Trophoblast cell (in vitro differentiated cells and primary cell): ENCODE data around the gene TUBB6.

Source experiments
- DNase-seq, 2 donors: peaks; one replicate each; pipeline ENCODE4 v3.0.0-alpha.2; 2016
- H2AFZ ChIP-seq: 2 replicates; pipeline ENCODE4 v1.6.1; 2013; ENCODE audit warnings: low read length, moderate library complexity, mild to moderate bottlenecking; ENCODE audit not compliant: insufficient read depth, poor library complexity
- H2AK5ac ChIP-seq: 2 replicates; pipeline ENCODE4 v1.6.1; 2013; ENCODE audit warnings: mild to moderate bottlenecking, low read length
- H2BK120ac ChIP-seq: 2 replicates; pipeline ENCODE4 v1.6.1; 2013; ENCODE audit warnings: low read length, mild to moderate bottlenecking, moderate library complexity; ENCODE audit not compliant: insufficient read depth, poor library complexity
- H2BK12ac ChIP-seq: 2 replicates; pipeline ENCODE4 v1.6.1; 2013; ENCODE audit warnings: mild to moderate bottlenecking, low read length, moderate library complexity
- H2BK5ac ChIP-seq: 2 replicates; pipeline ENCODE4 v1.6.1; 2013; ENCODE audit warnings: low read length, low read depth, moderate library complexity, mild to moderate bottlenecking; ENCODE audit not compliant: poor library complexity
- H3K14ac ChIP-seq: 2 replicates; pipeline ENCODE4 v1.6.1; 2013; ENCODE audit warnings: mild to moderate bottlenecking, low read length
- H3K18ac ChIP-seq: 2 replicates; pipeline ENCODE4 v1.6.1; 2013; ENCODE audit warnings: mild to moderate bottlenecking, low read length
- H3K23ac ChIP-seq: 2 replicates; pipeline ENCODE4 v1.6.1; 2013; ENCODE audit warnings: low read length
- H3K27ac ChIP-seq: 2 replicates; pipeline ENCODE4 v1.5.1; 2013; ENCODE audit warnings: low read depth, mild to moderate bottlenecking, inconsistent platforms, low read length, moderate library complexity
- H3K27me3 ChIP-seq: 2 replicates; pipeline ENCODE4 v1.6.1; 2013; ENCODE audit warnings: inconsistent platforms, mild to moderate bottlenecking, low read length, moderate library complexity; ENCODE audit not compliant: insufficient read depth
- H3K36me3 ChIP-seq, 2 experiments: 1 replicate in 1 of 2; 2 replicates in 1 of 2; pipeline ENCODE4 v1.6.1; 2013; ENCODE audit warnings: low read length in 2 of 2, mild to moderate bottlenecking in 2 of 2, moderate library complexity in 1 of 2; ENCODE audit not compliant: insufficient read depth in 2 of 2, control insufficient read depth in 1 of 2
- H3K4ac ChIP-seq: 2 replicates; pipeline ENCODE4 v1.6.1; 2013; ENCODE audit warnings: low read depth, mild to moderate bottlenecking, low read length, moderate library complexity
- H3K4me1 ChIP-seq, 2 experiments: 1 replicate in 1 of 2; 2 replicates in 1 of 2; pipeline ENCODE4 v1.6.1; 2013; ENCODE audit warnings: low read length in 2 of 2, mild to moderate bottlenecking in 2 of 2, moderate library complexity in 1 of 2; ENCODE audit not compliant: insufficient read depth in 2 of 2, control insufficient read depth in 1 of 2
- H3K4me2 ChIP-seq: 2 replicates; pipeline ENCODE4 v1.6.1; 2013; ENCODE audit warnings: inconsistent platforms, mild to moderate bottlenecking, low read length, moderate library complexity
- H3K4me3 ChIP-seq: 2 replicates; pipeline ENCODE4 v1.5.1; 2013; ENCODE audit warnings: mild to moderate bottlenecking, low read depth, low read length, inconsistent platforms
- H3K79me1 ChIP-seq: one replicate; pipeline ENCODE4 v1.6.1; 2013; ENCODE audit warnings: low read length
- H3K79me2 ChIP-seq: 2 replicates; pipeline ENCODE4 v1.6.1; 2013; ENCODE audit warnings: low read length, mild to moderate bottlenecking; ENCODE audit not compliant: control insufficient read depth, insufficient read depth, poor library complexity
- H3K9ac ChIP-seq: 2 replicates; pipeline ENCODE4 v1.6.1; 2013; ENCODE audit warnings: mild to moderate bottlenecking, low read length
- H3K9me3 ChIP-seq: 2 replicates; pipeline ENCODE4 v1.6.1; 2013; ENCODE audit warnings: low read depth, mild to moderate bottlenecking, control low read depth, inconsistent platforms, low read length; ENCODE audit not compliant: insufficient read depth
- H4K12ac ChIP-seq: 2 replicates; pipeline ENCODE4 v1.6.1; 2013; ENCODE audit warnings: low read depth, mild to moderate bottlenecking, low read length, moderate library complexity
- H4K8ac ChIP-seq: 2 replicates; pipeline ENCODE4 v1.6.1; 2013; ENCODE audit warnings: low read depth, mild to moderate bottlenecking, low read length, moderate library complexity
- H4K91ac ChIP-seq: one replicate; pipeline ENCODE4 v1.6.1; 2013; ENCODE audit warnings: low read depth, mild to moderate bottlenecking, low read length, moderate library complexity
- WGBS: extraction: QIAGEN DNeasy Blood & Tissue Kit; methylation state at CpG from one replicate; pipeline ENCODE4 v1.1.7; 2013; ENCODE audit warnings: missing lambda C conversion rate; ENCODE audit not compliant: insufficient read length, insufficient coverage; ENCODE audit errors: extremely low coverage; 5-methylcytosine and 5-hydroxymethylcytosine counted together

The TUBB6 gene

GRCh38 chr18:12361770-12362378 lies 53.8 kb downstream of the TUBB6 start:
- H2BK120ac ChIP-seq, result no peak overlapping the region
- WGBS, result no CpG with 5 or more reads among the region's 3 CpGs

DNA sequence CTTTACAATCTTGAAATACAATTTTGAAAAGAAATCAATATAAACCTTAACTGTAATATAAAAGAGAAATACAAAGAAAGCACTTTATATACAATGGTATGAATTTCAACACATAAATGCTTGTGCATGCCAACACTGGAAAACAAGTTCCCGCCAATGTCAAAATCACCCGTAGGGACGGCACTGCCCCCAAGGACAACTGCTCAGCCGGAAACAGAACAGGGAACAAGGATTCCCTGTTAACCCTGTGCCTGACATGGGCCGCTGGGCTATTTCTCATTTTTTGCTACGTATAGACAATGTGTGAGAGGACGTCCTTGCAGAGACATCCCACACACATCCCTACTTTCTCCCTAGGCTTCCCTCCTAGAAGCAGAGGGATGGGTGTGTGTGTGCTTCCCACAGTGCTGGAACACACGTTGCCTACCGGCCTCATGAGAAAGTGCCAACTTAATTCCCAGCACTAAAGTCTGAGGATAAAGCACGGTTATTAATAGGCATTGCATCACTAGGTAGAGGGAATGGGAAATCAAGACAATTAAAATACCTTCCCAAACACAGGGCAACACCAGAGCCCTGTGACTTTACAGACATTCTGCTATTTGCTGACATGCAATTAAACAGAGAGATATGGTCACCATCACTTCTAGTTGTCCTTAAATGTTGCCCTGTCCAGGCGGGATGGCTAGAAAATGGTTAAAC lies 54.6 kb downstream of the TUBB6 start:
- Histone ChIP-seq H3K18ac (no peak overlapping the region), H3K4me2 (no peak overlapping the region), H3K27ac (no peak overlapping the region), H3K14ac (no peak overlapping the region), H2AK5ac (no peak overlapping the region), H2BK120ac (no peak overlapping the region), H3K23ac (no peak overlapping the region), H4K91ac (no peak overlapping the region), H3K9me3 (peaks cover 4% of the 10 kb centered on the region), H4K8ac (no peak overlapping the region), H3K9ac (no peak overlapping the region), H3K4me3 (no peak overlapping the region), H3K79me2 (no peaks in the 10 kb centered on the region), H2BK12ac (no peak overlapping the region), H3K4ac (no peak overlapping the region), H2AFZ (no peak overlapping the region), H4K12ac (no peak overlapping the region), H3K4me1 (no peaks in the 10 kb centered on the region), H3K27me3 (no peaks in the 10 kb centered on the region), H3K79me1 (no peaks in the 10 kb centered on the region), H2BK5ac (no peak overlapping the region), H3K36me3 (peaks cover 23 to 47% of the 10 kb centered on the region in 2 experiments)
- no CpG with 5 or more reads among the region's 11 CpGs for WGBS
- no peak for DNase-seq

More at GRCh38 chr18:12361770-12362378, 53.8 kb downstream of the TUBB6 start:
- Histone ChIP-seq H2AK5ac (no peak overlapping the region), H3K36me3 (peaks cover 21 to 43% of the 10 kb centered on the region in 2 experiments), H2BK5ac (no peak overlapping the region), H4K12ac (no peak overlapping the region), H3K27ac (no peak overlapping the region), H3K4me2 (no peak overlapping the region), H4K91ac (no peak overlapping the region), H3K4ac (no peak overlapping the region), H3K4me1 (no peaks in the 10 kb centered on the region), H3K79me2 (no peaks in the 10 kb centered on the region), H3K9ac (no peak overlapping the region), H3K27me3 (no peaks in the 10 kb centered on the region), H3K23ac (no peak overlapping the region), H3K4me3 (no peak overlapping the region), H3K79me1 (no peaks in the 10 kb centered on the region), H4K8ac (no peak overlapping the region), H3K18ac (no peak overlapping the region), H2AFZ (no peak overlapping the region), H2BK12ac (no peak overlapping the region), H3K9me3 (peaks cover 4% of the 10 kb centered on the region), H3K14ac (no peak overlapping the region)
- DNase-seq, result no peak

- Histone ChIP-seq H3K14ac (no peak overlapping the region), H4K91ac (no peak overlapping the region), H3K79me2 (no peaks in the 10 kb centered on the region), H3K9ac (no peak overlapping the region), H3K23ac (no peak overlapping the region), H3K27ac (no peak overlapping the region), H3K4me1 (no peaks in the 10 kb centered on the region), H2AK5ac (no peak overlapping the region), H3K9me3 (peaks cover 2% of the 10 kb centered on the region), H3K36me3 (peaks cover 20 to 41% of the 10 kb centered on the region in 2 experiments), H3K4ac (no peak overlapping the region), H2AFZ (no peak overlapping the region), H3K4me3 (no peak overlapping the region), H3K79me1 (no peaks in the 10 kb centered on the region), H3K27me3 (no peaks in the 10 kb centered on the region), H2BK5ac (no peak overlapping the region), H3K4me2 (no peak overlapping the region), H2BK120ac (no peak overlapping the region), H3K18ac (no peak overlapping the region), H2BK12ac (no peak overlapping the region), H4K8ac (no peak overlapping the region), H4K12ac (no peak overlapping the region)
- DNase-seq, result no peak
- WGBS, result no CpG with 5 or more reads among the region's 8 CpGs
Measured at GRCh38 chr18:12366379-12366778, 58.3 kb downstream of the TUBB6 start.

GRCh38 chr18:12366784-12367183 lies 58.7 kb downstream of the TUBB6 start:
- H3K9me3 ChIP-seq, result peaks cover 2% of the 10 kb centered on the region

More at GRCh38 chr18:12366784-12367183, 58.7 kb downstream of the TUBB6 start:
- H3K4me3 ChIP-seq, result no peak overlapping the region
- no peaks in the 10 kb centered on the region for H3K79me2 ChIP-seq
- H3K4ac ChIP-seq, result no peak overlapping the region
- H3K9ac ChIP-seq, result no peak overlapping the region
- H3K23ac ChIP-seq, result no peak overlapping the region
- H4K91ac ChIP-seq, result no peak overlapping the region
- no peaks in the 10 kb centered on the region for H3K79me1 ChIP-seq
- H2BK120ac ChIP-seq, result no peak overlapping the region
- H3K36me3 ChIP-seq, result peaks cover 19 to 40% of the 10 kb centered on the region in 2 experiments
- H2AFZ ChIP-seq, result no peak overlapping the region
- no peak overlapping the region for H4K12ac ChIP-seq
- no peak overlapping the region for H3K27ac ChIP-seq
- no peak overlapping the region for H2BK12ac ChIP-seq
- DNase-seq, result no peak
- no peak overlapping the region for H2BK5ac ChIP-seq
- no peak overlapping the region for H3K14ac ChIP-seq
- no peak overlapping the region for H3K18ac ChIP-seq
- H3K27me3 ChIP-seq, result no peaks in the 10 kb centered on the region
- no CpG with 5 or more reads among the region's 5 CpGs for WGBS
- H3K4me1 ChIP-seq, result no peaks in the 10 kb centered on the region
- no peak overlapping the region for H4K8ac ChIP-seq
- H3K4me2 ChIP-seq, result no peak overlapping the region
- no peak overlapping the region for H2AK5ac ChIP-seq
